DOHH2 (cell line): ENCODE data around the gene PDGFC.
"Not testable (repeated sequence)": the region's sequence is repeated elsewhere in the genome, so short reads cannot be mapped to it uniquely, and the experiment has no call there.

Experiments used
- H3F3A ChIP-seq: fragments of 200-600 bp; sonication (generic), shearing (Covaris generic); 2 replicates; pipeline ENCODE4 v1.6.0; 2016; ENCODE audit warnings: antibody characterized with exemption, mild to moderate bottlenecking; ENCODE audit not compliant: control insufficient read depth, insufficient read depth
- H3K27ac ChIP-seq: fragments of 200-600 bp; sonication (generic); 2 replicates; pipeline ENCODE4 v1.5.1; 2014; ENCODE audit warnings: low read depth, mild to moderate bottlenecking, low read length, moderate library complexity
- H3K27me3 ChIP-seq: fragments of 200-600 bp; sonication (generic); 2 replicates; pipeline ENCODE4 v1.6.1; 2014; ENCODE audit warnings: mild to moderate bottlenecking, low read length, mixed read lengths; ENCODE audit not compliant: control insufficient read depth
- H3K36me3 ChIP-seq: fragments of 200-600 bp; sonication (generic); 2 replicates; pipeline ENCODE4 v1.6.1; 2014; ENCODE audit warnings: mild to moderate bottlenecking, low read length, moderate library complexity, mixed read lengths; ENCODE audit not compliant: control insufficient read depth
- H3K4me1 ChIP-seq: fragments of 200-600 bp; sonication (generic); 2 replicates; pipeline ENCODE4 v1.6.1; 2014; ENCODE audit warnings: mild to moderate bottlenecking, low read length, mixed read lengths; ENCODE audit not compliant: control insufficient read depth
- H3K4me2 ChIP-seq: fragments of 200-600 bp; sonication (generic); 2 replicates; pipeline ENCODE4 v1.6.0; 2014; ENCODE audit warnings: mild to moderate bottlenecking, low read length, moderate library complexity
- H3K4me3 ChIP-seq: fragments of 200-600 bp; sonication (generic); 2 replicates; pipeline ENCODE4 v1.5.1; 2014; ENCODE audit warnings: mild to moderate bottlenecking, low read length, mixed read lengths
- H3K79me2 ChIP-seq: fragments of 200-600 bp; sonication (generic); 2 replicates; pipeline ENCODE4 v1.6.1; 2014; ENCODE audit warnings: mild to moderate bottlenecking, low read length, mixed read lengths; ENCODE audit not compliant: control insufficient read depth
- H3K9me2 ChIP-seq: fragments of 200-600 bp; sonication (generic); replicated peaks from 2 replicates; pipeline ENCODE4 v1.6.1; 2014; ENCODE audit warnings: mild to moderate bottlenecking, low read length, mixed read lengths; ENCODE audit not compliant: control insufficient read depth
- H3K9me3 ChIP-seq: fragments of 200-600 bp; sonication (generic); 2 replicates; pipeline ENCODE4 v1.6.1; 2014; ENCODE audit warnings: antibody characterized with exemption, low read length, mixed read lengths; ENCODE audit not compliant: control insufficient read depth, insufficient read depth
- H4K20me1 ChIP-seq: fragments of 200-600 bp; sonication (generic); 2 replicates; pipeline ENCODE4 v1.6.0; 2014; ENCODE audit warnings: low read depth, mild to moderate bottlenecking, antibody characterized with exemption, low read length, moderate library complexity; ENCODE audit not compliant: control insufficient read depth, insufficient read depth
- CTCF ChIP-seq: fragments of 200-600 bp; sonication (generic); IDR thresholded peaks from one replicate; pipeline ENCODE4 v1.5.1; 2014; ENCODE audit warnings: antibody characterized with exemption, mild to moderate bottlenecking, low read depth, low read length; ENCODE audit not compliant: poor library complexity, severe bottlenecking
- EZH2phosphoT487 ChIP-seq: fragments of 200-600 bp; sonication (generic); IDR thresholded peaks from 2 replicates; pipeline ENCODE4 v1.6.1; 2017; ENCODE audit warnings: borderline replicate concordance, mild to moderate bottlenecking, antibody characterized with exemption, low read length, moderate library complexity, mixed read lengths

Gene PDGFC

GRCh38 chr4:156870131-156870530 lies 101.5 kb downstream of the PDGFC start:
- Histone ChIP-seq H3K4me3 (no peak overlapping the region), H3K27ac (no peak overlapping the region), H3K27me3 (no peaks in the 10 kb centered on the region), H3K9me3 (no peaks in the 10 kb centered on the region), H4K20me1 (no peaks in the 10 kb centered on the region), H3K36me3 (no peaks in the 10 kb centered on the region), H3K4me2 (no peak overlapping the region), H3K79me2 (no peaks in the 10 kb centered on the region), H3F3A (no peaks in the 10 kb centered on the region), H3K9me2 (no peaks in the 10 kb centered on the region), H3K4me1 (no peaks in the 10 kb centered on the region)
- no peak for TF ChIP-seq EZH2phosphoT487
- no peak for TF ChIP-seq CTCF

- not testable (repeated sequence) for H3K4me3 ChIP-seq, H3K27ac ChIP-seq, H3K9me2 ChIP-seq, H3K9me3 ChIP-seq, H3K4me2 ChIP-seq, H3K79me2 ChIP-seq, H4K20me1 ChIP-seq, H3K27me3 ChIP-seq, H3K4me1 ChIP-seq, H3K36me3 ChIP-seq, H3F3A ChIP-seq
These were observed 105.5 kb downstream of the PDGFC start for GRCh38 chr4:156866088-156866487.

GRCh38 chr4:156865451-156865850 lies 106.1 kb downstream of the PDGFC start:
- Histone ChIP-seq H3K9me3 (no peaks in the 10 kb centered on the region), H3K9me2 (no peaks in the 10 kb centered on the region), H3K4me2 (no peak overlapping the region), H3F3A (no peaks in the 10 kb centered on the region), H3K27me3 (no peaks in the 10 kb centered on the region), H3K27ac (no peak overlapping the region), H4K20me1 (no peaks in the 10 kb centered on the region), H3K36me3 (no peaks in the 10 kb centered on the region), H3K79me2 (no peaks in the 10 kb centered on the region), H3K4me1 (no peaks in the 10 kb centered on the region), H3K4me3 (no peak overlapping the region)
- TF ChIP-seq CTCF (no peak), EZH2phosphoT487 (no peak)

GRCh38 chr4:156858071-156858470 lies 113.5 kb downstream of the PDGFC start:
- Histone ChIP-seq H4K20me1 (no peaks in the 10 kb centered on the region), H3K79me2 (no peaks in the 10 kb centered on the region), H3K4me2 (no peak overlapping the region), H3K27ac (no peak overlapping the region), H3K9me3 (no peaks in the 10 kb centered on the region), H3K4me3 (no peak overlapping the region), H3K27me3 (no peaks in the 10 kb centered on the region), H3F3A (no peaks in the 10 kb centered on the region), H3K4me1 (no peaks in the 10 kb centered on the region), H3K36me3 (no peaks in the 10 kb centered on the region), H3K9me2 (no peaks in the 10 kb centered on the region)
- no peak for TF ChIP-seq EZH2phosphoT487
